ENCODE measurements around the gene PTCH1.

The PTCH1 gene

DNA sequence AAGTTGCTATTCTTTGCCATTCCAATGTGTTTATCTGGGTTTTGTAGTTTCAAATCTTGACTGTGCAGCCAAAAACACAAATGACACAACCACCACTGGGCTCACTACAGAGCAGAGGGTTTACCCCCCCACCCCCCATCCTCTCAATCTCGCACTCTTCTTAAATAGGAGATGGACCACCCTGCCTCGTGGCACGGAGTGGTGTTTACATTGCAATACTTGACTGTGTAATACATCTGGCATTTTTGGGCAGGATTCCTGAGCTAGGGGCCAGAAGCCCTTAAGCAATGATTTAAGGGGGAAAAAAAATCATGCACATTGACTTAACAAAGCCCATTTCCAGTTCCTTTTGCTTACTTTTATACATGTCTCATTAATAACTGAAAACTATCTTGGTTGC lies 19.0 kb downstream of the PTCH1 start:
- DNase-seq (ENCODE audit: low spot score): no peak

DNA sequence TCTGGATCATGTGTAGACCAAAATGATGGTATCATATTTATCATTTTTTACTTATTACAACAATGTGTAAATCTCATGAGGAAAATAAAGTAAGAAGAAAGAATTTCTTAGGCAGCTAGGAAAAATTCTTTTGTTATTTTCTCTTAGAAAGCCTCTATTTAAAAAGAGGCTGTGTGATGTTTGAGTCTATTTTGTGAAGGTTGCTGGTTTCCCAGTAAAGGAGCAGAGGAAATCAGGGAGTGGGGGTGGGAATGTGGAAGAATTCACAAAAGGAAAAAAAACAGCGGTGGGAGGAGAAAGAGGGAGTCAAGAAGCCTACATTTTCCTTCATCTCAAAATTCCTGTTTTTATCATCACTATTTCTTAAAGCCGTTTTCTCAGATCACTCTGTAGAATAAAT lies 20.1 kb downstream of the PTCH1 start:
- no peak for DNase-seq (ENCODE audit: low spot score)

DNA sequence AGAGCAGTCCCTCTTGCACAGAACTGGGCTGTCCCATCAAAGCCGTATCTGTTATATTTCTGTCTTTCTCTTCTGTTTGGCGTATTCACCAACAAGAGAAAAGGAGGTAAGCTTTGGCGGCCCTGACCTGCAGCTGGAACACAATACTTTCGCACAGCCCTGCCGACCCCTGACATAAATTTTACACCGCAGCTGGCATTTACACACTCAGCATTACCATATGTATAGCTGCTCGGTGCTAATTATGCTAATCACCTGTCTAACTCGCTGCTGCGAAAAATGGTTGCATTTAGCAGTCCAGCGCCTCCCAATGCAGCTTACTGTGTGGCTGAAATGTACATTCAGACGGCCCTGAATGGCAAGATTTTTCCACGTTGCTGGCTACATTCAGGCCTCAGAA lies 20.8 kb downstream of the PTCH1 start:
- peak; percentile 14 for DNase-seq (ENCODE audit: low spot score)

DNA sequence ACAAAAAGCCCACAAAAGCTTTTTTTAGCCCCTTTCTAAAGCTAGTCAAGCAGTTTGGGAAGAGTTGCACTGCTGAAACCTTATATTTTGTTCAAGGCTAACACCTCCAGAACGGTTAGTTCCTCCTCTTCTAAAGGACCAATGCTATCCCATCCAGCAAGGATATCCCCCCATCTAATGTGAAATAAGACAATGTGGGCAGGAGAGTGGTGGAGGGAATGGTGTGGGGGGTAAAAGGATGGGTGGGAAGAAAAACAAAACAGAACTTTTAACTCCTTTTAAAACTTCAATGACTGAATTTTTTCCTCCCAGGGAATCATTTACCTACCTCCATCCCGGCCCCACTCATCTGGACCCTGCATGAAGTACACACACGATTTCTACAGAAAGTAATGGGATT lies 21.2 kb downstream of the PTCH1 start:
- no peak for DNase-seq (ENCODE audit: low spot score)

DNA sequence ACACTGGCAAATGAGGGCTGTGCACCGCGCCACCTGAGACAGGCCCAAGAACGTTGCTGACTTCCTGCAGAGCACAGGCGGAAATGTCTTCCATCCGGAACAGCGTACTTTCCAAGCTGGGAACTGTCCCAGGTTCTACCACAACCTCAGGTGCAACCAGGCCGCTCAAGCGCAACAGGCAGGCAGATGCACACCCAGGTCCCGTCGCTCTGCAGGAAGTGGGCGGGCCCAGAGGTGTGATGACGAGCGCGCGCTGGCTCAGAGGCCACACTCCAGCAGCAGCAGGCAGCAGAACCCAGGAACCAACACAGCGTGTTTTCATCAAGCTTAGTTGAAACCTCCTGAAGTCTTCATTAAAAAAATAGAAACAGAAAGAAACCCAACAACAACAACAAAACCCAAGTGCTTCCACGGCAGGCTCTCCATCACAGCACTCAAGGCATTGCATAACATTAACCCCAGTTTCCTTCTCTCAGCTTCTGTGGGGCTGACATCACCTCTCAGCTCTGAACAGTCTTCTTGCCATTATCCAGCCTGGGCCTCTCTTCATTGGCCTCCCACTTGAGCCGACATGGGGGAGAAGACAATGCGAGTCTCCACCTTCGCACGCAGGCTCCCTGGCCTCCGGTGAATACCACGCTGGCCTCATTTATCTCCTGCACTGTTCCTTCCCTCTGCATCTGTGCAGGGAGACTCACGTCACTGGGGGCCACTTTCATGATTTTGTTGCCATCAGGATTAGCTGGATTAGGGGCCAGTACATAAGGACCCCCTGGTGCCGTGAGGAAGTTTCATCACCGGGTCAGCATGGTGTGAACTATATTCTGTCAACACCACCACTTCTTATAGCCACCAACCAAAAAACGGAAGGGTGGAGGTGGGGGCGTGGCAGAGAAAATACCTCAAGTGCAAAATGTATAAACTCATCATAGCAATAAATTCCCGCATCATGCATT lies 22.1 kb downstream of the PTCH1 start:
- DNase-seq (ENCODE audit: low spot score): peak; percentile 95

DNA sequence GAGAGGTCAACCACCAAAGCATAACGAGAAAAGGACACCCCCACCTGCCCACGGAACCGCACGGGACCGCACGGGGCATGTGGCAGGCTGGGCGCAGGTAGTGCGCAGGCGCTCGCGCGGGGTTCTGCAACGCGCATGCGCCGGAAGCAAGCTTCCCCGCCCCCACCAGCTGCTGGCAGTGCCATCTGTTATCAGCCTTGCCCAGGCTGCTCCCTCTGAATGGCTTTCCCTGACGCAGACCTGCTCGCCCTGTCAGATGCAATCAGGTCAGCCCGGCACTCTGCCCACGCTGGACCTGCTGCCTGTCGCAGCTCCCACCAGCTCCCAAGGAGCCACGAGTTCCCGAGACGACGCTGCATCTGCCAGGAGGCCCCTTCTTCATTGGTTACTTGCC lies 22.8 kb downstream of the PTCH1 start:
- no peak for DNase-seq (ENCODE audit: low spot score)

DNA sequence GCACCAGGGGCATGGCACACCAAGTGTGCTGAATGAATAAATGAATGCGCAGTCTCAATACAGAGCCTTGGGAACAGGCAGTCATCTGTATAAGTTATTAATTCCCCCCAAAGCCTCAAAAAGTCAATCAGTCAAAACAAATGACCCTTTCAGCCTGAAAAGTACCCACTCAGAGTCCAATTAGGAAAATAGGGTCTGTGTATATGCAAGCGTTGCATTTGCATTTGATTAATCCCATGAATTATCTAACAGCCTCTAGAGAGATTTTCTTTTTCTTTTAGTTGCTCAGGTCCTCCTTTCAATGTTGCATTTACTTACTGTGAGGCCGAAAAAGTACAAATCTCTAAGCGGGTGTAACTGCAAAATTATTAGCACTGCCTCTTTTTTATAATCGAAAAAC lies 23.4 kb downstream of the PTCH1 start:
- no peak for DNase-seq (ENCODE audit: low spot score)

DNA sequence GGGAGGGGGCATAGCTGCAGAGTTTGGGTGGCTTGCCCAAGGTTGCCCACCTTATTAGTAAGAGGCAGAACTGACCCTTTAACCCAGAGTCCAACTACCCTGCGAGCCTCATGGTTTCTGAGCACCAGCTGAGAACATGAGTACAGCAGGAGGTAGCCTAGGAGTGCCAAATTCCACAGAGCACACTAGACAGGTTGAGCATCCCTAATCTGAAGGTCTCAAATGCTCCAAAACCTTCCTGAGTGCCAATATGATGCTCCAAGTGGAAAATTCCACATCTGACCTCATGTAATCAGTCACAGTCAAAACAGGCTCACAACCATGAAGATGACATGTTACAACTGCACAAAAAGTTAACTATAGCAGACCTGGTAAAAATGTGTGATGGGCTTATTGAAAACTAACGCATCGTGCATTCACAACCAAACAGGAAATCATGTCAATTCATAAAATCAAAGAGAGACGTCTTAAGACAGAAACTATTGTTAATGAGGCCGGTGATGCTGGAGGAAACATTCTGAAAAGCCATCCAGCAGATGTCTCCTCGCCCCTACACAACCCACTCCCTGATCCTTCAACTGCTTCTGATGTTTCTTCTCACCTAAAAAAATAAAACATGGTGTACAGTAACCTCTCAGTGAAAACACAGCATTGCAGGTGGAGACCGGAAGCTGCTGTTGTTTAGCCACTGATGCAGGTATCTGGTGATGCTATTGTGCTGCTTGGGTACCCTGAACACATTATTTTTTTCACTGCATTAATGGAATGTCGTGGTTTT lies 25.0 kb downstream of the PTCH1 start:
- DNase-seq (ENCODE audit: low spot score): no peak

DNA sequence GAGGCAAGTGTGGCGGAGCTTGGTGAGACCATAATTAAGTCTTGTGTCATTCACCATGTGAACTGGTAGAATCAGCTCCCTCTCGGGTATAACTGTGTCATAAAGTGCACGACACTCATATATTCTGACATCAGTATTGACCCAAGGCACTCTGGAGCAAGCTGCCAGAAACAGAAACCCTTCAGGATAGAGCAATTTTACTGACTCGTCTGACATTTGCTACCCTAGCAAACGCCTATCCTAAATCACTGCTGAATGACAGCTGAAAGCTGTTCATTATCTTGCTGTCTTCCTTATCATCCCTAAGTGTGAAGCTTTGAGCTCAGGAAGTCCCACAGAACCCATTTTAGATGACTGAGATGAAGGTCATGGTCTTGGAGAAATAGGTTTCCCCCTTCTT lies 27.8 kb downstream of the PTCH1 start:
- no peak for DNase-seq (ENCODE audit: low spot score)

DNA sequence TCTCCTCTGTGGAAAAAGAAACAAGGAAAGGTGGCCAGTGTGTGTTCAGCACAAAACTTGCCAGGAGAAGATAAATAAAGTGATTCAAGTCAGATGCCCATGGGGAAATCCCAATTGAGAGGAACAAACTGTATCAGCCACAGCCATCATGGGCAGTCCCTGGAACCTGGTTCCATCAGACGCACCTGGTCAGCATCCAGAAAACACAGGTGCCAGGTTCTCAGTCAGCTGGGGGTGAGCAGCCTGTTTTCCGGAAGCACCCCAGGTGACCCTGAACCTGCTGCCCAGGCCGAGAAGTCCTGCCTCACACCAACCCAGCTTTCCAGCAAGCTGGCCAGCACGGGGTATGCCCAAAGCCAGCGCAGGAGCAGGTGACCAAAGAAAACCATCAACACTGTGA lies 30.5 kb downstream of the PTCH1 start:
- DNase-seq (ENCODE audit: low spot score): no peak

DNA sequence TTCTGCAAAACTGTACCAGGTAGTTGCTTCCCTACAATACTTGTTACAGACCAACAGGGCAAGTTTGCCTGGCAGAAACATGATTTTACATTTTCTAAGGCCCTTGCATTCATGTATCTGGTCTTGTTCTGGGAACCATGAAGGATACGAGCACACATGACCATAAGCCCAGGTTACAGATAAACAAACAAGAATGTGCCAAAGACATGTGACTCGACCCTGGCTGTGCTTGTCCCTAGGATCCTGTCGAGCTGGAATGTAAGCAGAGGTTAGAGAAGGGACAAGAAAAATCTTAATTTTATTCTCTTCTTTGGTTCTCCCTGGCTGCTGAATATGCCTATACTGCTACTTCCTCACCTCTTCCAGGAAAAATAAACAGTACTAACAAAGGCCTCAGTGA lies 32.5 kb downstream of the PTCH1 start:
- DNase-seq (ENCODE audit: low spot score): no peak

DNA sequence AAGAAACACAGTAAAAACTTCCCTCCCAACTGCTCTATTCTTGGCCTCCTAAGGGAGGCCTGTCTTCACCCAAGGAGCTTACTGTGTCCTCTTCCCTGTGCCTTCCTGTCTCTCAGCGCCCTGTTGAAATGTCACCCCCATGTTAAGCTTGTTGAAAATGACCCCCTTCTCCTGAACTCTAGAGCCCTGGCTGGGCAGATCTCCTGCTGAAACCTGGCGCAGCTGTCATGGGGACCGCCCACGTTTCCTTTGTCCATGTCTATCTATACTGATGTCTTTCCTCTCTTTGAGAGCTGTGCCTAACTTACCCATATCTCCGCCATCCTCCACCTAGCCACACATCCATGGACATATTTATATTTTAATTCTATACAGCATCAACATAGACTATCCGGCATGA lies 33.3 kb downstream of the PTCH1 start:
- no peak for DNase-seq (ENCODE audit: low spot score)

DNA sequence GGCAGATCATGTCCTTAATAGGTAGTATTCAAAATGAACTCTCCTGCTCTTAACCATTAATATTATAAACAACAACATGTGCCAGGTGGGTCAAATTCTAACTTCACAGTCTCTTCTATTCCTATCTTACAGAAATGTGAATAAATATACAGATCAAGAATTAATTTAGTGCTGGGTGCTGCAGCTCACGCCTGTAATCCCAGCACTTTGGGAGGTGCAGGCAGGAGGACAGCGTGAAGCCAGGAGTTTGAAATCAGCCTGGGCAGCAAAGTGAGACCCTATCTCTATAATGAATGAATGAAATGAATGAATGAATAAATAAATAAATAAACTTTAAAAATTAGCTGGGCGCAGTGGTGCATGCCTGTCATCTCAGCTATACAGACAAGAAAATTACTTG lies 34.1 kb downstream of the PTCH1 start:
- no peak for DNase-seq (ENCODE audit: low spot score)

DNA sequence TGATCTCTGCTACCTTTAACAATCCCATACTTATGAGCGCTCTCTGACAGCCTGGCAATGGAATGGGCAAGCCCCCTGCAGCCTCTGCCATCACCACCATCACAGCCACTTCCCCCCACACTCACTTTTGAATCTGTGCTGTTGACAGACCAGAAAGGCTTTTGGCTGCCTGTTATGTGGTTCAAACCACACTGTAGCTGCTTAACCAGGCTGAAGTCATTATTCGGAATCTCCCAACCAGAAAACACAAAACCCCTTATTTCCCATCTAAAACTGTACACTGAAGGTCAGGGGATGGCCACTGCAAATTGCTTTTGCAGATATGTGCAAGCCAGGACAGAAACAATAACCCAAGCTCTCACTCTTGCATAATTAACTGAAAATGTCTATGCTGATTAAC lies 35.8 kb downstream of the PTCH1 start:
- DNase-seq (ENCODE audit: low spot score): no peak

DNA sequence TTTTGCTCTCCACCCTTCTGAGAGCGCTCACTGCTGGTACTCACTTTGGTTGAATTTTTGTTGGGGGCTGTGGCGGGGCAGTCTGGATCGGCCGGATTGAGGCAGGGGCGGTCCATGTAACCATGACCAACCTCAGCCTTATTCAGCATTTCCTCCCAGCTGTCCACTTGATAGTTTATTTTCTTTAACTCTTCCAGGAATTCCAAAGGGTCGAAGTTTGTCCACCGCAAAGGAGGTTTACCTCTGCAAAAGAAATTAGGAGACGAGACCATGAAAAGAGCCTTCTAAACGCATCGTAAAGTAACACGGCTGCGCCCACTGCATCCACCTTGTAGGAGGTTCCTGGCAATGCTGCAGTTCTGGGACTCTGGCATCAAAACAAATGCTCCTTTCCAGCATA lies 36.4 kb downstream of the PTCH1 start:
- DNase-seq (ENCODE audit: low spot score): no peak

DNA sequence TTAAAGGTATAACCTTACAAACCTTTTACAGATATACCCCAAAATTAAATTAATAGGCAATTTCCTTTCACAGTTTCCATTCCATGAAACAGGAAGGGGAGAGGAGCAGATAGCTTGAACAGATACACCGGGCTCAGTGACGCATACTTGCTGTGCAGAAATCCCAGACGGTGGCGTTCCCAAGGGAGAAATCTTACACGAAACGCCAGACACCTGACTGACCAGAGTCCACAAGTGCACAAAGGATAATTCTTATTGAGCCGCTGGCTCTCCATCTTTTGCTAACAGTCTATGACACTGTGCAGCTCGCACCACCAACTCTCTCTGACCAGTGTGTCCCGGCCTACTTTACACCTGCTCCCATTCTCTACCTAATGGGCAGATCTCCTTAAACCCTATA lies 37.4 kb downstream of the PTCH1 start:
- DNase-seq (ENCODE audit: low spot score): no peak

DNA sequence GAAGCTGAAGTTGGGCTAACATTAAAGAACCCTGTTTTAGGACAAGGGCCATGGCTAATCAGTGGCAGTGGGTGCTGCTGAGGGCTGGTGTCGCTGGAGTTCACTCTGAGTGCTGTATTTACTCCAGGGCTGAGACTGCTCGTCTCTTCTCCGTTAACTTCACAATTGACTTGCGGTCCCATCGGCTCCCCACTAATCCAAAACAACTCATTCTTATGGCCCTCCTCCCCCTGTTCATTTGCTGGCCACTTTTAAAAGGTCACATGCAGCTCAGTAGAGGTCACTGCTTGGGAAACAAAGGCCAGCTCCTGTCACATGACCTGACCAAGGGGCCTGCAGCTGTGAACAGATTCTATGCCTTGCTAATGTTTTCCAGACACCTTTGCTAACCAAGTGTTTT lies 38.4 kb downstream of the PTCH1 start:
- no peak for DNase-seq (ENCODE audit: low spot score)

DNA sequence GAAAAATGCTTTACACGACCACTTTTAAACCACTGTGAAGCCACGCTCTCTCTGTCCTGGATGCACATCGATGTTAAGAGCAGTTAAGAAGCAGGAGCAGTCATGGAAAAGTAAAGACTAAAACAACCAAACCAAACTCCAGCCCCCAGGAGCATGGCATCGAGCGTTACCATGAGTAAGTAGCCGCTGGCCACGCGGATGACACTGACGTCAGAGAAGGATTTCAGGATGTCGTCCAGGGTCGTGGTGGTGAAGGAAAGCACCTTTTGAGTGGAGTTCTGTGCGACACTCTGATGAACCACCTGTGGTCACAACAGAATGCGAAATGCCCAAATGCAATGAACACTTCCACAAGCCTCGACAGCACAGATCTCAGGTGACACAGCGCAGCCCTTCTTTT lies 38.9 kb downstream of the PTCH1 start:
- DNase-seq (ENCODE audit: low spot score): no peak

DNA sequence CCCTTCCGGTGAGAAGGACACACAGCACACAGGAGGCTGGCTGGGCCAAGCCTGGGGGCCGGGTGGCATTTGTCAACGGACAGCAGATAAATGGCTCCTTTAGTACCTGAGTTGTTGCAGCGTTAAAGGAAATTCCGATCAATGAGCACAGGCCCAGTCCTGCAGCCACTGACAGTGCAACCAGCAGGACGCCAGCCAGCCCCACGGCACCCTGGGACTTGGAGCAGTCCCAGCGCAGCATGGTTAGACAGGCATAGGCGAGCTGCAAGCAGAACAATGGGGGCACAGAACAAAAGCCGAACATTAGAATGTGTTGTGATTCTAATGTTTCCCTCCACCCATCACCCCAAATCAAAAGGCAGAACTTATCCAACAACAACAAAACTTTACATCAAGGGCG lies 39.3 kb downstream of the PTCH1 start:
- no peak for DNase-seq (ENCODE audit: low spot score)

DNA sequence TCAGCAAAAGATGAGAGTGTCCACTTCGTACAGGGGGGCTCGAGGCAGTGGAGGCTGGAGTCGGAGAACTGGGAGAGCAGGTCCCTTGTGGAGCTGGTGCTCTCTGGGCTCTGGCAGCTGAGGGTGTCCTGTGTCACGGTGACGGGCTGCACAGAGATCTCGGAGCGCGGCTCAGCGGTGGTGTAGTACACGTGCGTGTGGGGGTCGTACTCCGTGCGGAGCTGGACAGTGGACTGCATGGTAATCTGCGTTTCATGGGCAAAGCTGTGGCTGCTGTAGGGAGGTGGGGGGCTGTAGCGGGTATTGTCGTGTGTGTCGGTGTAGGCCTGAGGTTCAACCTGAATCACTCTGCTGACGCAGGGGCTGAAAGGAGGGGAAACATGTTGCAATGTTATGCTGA lies 48.0 kb downstream of the PTCH1 start:
- DNase-seq (ENCODE audit: low spot score): no peak

DNA sequence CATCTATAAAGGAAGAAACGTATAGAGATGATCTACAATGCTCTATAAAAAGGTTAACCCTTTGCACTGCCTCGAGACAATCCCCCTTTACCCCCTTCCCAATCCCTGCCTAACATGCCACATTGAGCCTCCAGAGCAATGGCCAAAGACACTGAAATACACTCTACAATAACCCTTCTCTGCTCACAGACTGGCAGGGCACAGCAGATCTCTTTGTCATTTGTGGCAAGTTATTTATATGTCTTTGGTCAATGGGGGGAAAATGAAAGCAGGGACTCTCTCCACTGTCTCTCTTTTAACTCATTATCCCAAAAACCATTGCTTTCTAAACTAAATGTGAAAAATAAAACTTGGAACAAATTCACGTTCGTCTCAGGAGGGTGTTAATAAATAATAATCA lies 51.7 kb downstream of the PTCH1 start:
- no peak for DNase-seq (ENCODE audit: low spot score)

DNA sequence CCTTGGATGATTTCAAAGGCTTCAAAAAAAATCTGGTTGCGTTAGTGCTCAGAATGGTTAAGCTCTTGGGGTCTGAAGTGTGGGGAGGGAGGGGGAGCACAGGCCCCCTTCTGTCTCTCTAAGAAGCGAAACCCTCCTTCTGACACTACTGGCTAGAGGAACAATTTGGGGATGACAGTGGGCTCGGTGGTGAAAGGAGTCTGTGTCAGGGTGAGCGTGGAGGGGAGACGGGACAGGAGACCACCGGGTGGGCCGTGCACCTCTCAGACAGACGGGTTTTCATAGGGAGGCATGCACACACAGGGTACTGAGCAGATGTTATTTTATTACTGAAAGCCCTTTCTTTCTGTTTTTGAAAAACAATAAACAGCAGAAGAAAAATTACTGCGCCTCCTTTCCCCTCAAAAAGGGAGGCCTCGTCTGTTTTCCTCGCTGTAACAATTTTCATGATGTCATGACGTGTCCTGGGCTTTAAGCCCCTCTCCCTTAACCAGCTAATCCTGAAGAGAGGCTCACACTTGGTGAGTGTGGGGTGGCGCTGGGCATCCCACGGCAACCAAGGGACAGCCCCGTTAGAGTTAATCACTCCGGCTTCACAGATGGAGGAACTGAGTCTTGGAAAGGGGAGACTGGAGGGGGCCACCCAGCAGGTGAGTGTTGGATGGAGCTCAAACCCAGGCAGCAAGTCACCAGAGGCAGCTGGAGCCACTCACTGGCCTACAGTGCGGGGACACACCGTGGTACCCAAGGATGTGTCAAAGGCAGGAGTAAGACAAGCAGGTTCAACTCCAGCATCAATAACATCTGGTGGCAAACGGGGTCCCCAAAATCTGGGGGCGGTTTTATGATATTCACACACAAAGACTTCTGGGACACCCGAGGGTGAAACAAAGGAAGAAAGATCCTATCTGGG lies 53.4 kb downstream of the PTCH1 start:
- DNase-seq (ENCODE audit: low spot score): no peak
